GM12872 (cell line): Measurements from ENCODE around the gene MGAM2.

Experiments
- TF ChIP-seq, protein P1 (sequence below): IDR thresholded peaks from 3 replicates; pipeline ENCODE4 v1.5.1; 2011; ENCODE audit warnings: low read depth, mild to moderate bottlenecking, low read length, moderate library complexity; ENCODE audit not compliant: insufficient read depth

MGAM2 gene

DNA sequence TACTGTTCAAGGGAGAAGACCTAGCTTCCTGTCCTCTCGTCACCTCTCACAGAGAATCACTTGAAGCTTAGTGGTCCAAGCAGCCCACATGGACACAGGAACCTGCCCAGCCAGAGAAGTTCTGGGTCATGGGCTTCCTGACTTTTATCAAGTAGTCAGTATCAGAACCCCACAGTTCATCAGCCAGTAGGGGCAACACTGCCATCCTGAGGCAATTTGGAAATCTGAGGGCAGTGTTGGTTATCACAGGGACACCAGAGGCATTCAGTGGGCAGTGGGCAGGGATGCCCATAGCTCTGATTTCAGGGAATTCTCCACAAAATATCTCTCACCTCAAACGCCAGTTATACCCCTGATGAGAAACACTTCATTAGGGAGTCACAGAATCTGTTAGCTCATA is 22.5 kb upstream of the MGAM2 start:
- TF ChIP-seq, protein P1, sequence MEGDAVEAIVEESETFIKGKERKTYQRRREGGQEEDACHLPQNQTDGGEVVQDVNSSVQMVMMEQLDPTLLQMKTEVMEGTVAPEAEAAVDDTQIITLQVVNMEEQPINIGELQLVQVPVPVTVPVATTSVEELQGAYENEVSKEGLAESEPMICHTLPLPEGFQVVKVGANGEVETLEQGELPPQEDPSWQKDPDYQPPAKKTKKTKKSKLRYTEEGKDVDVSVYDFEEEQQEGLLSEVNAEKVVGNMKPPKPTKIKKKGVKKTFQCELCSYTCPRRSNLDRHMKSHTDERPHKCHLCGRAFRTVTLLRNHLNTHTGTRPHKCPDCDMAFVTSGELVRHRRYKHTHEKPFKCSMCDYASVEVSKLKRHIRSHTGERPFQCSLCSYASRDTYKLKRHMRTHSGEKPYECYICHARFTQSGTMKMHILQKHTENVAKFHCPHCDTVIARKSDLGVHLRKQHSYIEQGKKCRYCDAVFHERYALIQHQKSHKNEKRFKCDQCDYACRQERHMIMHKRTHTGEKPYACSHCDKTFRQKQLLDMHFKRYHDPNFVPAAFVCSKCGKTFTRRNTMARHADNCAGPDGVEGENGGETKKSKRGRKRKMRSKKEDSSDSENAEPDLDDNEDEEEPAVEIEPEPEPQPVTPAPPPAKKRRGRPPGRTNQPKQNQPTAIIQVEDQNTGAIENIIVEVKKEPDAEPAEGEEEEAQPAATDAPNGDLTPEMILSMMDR: no peak

DNA sequence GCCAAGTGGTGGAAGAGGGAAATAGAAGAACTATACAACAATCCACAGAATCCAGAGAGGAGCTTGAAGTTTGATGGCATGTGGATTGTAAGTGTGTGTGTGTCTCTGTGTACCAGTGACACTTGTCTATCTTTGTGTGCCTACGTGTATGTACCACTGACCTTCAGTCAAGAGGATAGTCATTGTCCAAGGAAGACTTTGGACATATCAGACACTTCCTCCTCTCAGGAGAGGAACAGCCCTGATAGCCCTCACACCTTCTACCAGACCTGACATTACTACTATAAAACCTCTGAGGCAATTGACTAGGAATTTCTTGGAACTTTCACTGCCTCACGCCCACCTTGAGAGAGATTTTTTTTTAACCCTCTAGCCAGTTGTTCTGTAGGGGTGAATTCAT is 19.6 kb upstream of the MGAM2 start:
- TF ChIP-seq, protein P1: no peak

DNA sequence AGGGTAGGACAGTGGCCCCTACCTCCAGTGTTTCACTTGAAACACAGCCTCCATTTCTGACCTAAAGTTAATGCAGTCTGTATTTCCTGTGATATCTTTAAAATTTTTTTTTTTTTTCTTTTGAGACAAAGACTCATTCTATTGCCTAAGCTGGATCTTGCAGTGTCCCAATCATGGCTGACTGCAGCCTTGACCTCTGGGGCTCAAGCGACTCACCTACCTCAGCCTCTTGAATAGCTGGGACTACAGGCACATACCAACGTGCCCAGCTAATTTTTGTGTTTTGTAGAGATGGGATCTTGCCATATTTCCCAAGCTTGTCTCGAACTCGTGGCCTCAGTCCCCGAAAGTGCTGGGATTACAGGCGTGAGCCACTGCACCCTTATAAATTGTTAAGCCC is 16.7 kb upstream of the MGAM2 start:
- TF ChIP-seq, protein P1: no peak

DNA sequence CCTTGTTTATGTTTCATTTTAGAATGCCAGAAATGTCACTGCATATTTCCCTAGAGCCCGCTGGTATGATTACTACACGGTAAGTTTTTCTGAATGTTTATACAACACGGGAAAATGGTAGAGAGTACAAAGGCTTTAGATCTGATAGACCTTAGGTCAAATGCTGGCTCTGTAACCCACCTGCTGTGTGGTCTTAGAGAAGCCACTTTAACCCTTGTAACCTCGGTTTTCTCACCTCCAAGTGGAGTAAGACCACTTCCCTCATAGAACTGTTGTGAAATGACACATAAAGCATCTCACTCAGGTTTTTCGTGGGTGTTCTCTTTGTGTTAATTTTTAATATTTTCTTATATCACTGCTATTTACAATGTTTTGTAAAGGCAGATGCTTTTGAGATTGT is 13.9 kb upstream of the MGAM2 start:
- TF ChIP-seq, protein P1: no peak

DNA sequence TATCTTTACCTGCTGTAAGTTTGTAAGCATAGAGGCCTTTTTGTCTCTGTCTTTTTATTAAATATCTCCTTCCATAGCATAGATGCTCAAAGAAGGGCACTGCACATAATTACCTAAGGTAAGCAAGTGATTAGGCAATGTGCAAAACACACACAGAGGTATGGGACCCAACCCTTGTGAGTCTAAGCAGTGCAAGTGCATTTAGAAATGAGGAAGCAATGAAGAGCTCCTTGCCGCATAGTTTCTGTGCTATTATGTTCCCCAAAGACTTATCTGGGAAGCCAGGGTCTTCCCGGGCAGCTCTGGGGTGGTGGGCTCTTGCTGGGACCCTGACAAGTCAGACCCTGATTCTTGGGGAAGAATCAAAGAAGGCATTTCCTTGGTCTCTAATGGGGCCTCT is 13.5 kb upstream of the MGAM2 start:
- TF ChIP-seq, protein P1: no peak

DNA sequence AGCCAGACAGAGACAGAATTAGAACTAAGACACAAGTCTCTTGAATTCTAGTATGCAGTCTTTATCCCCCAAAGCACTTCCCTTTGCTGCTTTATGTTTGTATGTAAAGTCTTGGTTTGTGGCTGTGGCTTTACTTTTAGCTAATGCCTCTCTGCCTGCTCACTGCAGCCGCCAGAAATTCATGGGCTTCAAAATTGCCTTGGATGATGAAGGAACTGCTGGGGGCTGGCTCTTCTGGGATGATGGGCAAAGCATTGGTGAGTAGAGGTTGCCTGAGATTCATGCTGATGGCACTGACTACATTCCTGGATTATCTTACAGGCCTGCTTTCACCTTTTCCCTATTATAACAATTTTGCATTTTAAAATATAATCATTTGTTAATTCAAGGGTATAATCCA is 10.9 kb upstream of the MGAM2 start:
- TF ChIP-seq, protein P1: no peak

DNA sequence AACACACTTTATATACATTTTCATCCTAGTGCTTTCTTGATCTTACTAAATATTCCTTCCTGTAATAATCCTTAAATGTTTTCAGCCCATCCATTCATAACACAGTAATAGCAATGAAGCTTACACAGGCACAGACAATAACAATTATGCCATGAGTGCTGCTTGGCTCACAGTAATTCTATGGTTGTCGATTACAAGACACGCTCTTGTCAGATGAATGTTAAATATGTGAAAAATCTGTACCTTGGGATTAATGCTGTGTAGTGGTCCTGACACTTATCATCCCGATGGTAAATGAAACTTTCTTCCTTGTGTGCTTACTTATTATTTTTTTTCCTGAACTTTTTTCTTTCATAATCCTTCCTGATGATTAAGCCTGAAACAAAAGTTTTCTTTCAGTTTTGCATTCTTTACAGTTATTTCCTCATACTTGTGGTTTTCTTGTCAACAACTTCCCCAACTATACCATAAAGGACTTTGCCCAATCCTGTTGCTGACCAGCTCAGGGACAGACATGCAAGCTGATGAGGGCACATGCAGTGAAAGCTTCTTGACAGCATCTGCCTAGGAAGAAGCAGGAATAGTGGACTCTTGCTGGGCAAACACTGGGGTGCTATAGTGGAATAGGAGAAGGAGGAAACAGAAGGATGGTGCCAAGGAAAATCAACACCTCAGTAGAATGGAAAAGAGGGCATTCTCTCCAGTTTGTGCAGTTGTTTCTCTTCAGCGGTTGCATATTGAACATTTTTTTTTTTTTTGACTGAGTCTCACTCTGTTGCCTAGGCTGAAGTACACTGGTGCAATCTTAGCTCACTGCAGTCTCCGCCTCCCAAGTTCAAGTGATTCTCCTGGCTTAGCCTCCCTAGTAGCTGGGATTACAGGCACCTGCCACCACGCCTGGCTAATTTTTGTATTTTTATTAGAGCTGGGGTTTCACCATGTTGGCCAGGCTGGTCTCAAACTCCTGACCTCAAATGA is 6.7 kb upstream of the MGAM2 start:
- TF ChIP-seq, protein P1: no peak
